ENCODE data around the gene MYOF.

The MYOF gene

DNA sequence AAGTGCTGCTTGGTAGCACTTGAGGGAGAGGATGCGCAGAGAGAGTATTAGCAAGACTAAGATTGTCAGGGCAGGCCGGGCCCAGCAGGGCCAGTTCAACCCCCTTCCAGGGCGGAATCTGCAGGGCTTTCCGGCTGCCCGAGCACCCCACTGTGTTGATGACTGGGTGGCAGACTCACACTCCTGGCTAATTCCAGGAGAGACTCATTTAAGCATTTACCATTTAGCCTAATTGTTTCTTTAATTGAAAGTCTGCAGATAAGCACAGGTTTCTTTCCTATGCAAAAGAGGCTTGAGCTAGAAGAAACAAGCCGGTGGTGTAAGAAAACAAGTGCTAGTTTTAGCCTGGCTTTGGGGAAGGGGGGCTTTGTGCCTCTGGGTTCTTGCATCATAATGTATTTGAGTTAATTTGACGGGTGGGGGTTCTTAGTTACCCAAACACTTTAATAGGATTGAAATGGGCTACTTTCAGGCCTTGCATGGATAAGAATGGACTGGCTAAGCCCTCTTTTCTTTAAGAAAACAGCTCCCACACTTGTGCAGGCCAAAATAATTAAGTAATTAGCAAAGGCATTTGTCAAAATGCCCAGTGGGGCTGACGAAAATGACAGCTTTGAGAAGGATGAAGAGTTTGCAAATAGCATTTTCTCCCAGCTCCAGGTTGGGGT lies 201.3 kb downstream of the MYOF start:
- DNase-seq, result no peak

GRCh38 chr10:93280121-93280698 lies 201.9 kb downstream of the MYOF start:
- no peak for DNase-seq

DNA sequence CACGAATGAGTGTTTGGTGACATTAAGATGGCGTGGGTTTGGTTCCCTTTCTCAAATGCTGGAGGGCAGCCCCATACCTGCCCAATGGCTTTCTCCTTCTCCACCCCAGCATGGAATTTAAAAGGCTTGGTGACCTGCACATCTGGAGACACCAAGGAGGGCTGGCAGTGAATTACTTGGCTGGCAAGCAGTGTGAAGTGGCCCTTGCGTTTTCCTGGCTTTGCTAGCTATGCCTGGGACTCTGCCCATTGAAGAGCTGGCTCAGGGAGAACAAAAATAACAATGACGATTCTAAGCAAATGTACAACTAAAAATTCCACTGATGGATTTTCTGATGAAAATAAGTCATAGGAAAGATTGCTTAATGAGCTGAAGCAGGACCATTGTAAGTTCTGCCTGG lies 204.8 kb downstream of the MYOF start:
- DNase-seq, result no peak

DNA sequence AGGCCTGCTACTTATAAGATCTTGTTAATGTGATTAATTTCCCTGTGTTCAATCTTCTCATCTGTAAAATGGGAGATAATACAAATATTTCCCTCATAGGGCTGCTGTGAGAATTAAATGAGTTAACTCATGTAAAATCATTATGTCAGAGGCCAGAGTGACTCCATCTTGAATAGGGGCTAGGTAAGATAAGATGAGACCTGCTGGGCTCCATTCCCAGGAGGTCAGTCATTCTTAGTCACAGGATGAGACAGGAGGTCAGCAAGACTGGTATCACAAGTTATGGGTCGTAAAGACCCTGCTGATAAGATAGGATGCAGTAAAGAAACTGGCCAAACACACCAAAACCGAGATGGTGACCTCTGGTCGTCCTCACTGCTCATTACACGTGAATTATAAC lies 207.7 kb downstream of the MYOF start:
- DNase-seq, result no peak

DNA sequence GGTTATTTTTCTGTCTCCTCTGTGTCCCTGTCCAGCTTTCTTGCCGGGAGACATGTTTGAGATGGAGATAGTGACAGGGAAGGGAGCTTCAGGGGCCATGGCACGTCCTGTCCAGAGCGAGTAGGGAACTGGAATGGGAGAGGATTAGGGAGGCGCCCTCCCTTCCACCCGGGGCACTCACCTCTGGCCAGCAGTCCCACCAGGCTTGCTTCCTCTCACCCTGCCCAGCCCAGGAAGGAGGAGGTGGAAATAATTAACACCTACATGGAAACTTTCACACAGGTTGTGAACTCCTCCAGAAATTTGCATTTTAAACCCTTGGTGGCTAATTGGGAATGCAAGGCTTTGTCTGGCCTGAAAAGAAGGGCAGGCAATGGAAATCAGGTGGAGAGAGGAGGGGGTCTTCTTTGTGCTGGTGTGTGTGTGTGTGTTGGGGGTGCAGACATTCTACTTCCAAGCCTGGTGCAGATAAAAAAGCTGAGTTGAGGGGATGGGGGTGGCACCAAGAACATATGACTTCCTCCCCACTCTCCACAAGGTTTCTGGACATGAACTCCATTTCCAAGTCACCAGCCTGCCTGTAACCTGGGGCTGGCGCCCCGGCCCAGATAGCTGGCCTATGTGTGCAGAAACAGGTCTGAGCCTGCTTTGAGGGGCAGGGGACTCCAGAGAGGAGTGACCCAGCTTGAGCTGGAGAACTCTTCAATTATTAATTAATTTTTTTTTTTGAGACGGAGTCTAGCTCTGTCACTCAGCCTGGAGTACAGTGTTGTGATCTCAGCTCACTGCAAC lies 209.1 kb downstream of the MYOF start:
- DNase-seq, result no peak

GRCh38 chr10:93271347-93271746 lies 210.8 kb downstream of the MYOF start:
- DNase-seq, result no peak

- DNase-seq, result no peak
These were observed 212.9 kb downstream of the MYOF start for GRCh38 chr10:93269281-93269680.

- no peak for DNase-seq
These were observed 214.1 kb downstream of the MYOF start for GRCh38 chr10:93268021-93268420.

DNA sequence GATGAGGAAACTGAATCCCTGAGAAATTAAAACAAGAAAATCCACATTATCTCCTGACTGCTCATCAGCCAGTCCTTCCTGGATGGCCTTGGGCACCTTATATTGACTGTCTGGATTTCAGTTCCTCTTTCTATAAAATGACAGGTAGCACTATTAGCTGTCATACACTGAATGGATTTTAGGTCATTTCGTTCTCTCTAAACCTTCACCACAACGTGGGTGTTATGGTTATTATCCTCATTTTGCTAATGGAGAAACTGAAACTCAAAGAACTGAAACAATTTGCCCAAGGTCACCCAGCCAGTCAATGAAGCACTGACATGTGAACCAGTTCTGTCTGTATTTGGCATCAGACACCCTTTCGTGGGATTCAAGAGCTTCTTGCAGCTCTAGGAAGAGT lies 214.6 kb downstream of the MYOF start:
- no peak for DNase-seq

DNA sequence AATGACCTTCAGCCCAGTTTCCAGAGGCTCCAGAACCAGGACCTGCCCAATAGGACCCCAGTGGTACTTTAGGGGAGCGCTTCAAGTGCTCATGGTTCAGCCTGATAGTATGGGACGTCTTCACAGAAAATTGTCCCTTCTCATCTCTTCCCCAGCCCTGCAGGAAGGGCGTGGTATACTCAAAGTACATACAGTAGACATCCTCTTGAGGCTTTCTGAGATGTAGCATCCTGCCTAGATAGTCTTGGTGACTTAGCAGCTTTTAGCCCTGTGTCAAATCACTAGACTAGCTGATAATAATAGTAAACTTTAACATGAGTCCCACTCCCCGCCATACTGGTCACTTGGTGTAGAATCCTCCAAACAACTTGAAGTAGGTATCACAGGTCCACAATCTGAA lies 215.3 kb downstream of the MYOF start:
- no peak for DNase-seq

GRCh38 chr10:93261961-93262610 lies 220.0 kb downstream of the MYOF start:
- no peak for DNase-seq

GRCh38 chr10:93261089-93261488 lies 221.0 kb downstream of the MYOF start:
- no peak for DNase-seq

DNA sequence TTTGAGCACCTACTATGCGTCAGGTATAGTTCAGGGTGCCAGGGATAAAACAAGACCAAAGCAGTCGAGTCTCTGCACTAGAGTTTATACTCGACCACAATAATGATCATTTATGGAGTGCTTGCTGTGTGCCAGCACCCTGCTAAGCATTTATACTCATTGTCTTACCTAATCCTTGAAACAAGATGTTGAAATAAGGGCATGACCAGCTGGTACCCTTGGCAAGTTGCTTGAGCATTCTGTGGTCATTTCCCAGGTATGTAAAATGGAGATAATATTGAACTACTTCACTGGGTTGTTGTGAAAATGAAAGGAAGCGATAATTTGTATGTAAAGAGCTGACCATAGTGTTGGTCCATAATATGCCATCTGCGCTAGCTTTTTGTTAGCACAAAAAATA lies 223.0 kb downstream of the MYOF start:
- DNase-seq, result no peak
